Ishikawa (cell line): ENCODE measurements around the gene NOX1.

ENCODE experiments used
- CEBPB ChIP-seq: IDR thresholded peaks from 2 replicates; pipeline ENCODE4 v1.6.1; 2012
- CREB1 ChIP-seq: IDR thresholded peaks from 2 replicates; pipeline ENCODE4 v1.6.1; 2012; ENCODE audit warnings: low read depth
- EP300 ChIP-seq: IDR thresholded peaks from 2 replicates; pipeline ENCODE4 v1.6.1; 2012; ENCODE audit warnings: borderline replicate concordance
- NFIC ChIP-seq: IDR thresholded peaks from 2 replicates; pipeline ENCODE4 v1.6.1; 2012
- RAD21 ChIP-seq: IDR thresholded peaks from 2 replicates; pipeline ENCODE4 v1.6.1; 2012; ENCODE audit warnings: low read depth
- TAF1 ChIP-seq: IDR thresholded peaks from 2 replicates; pipeline ENCODE4 v1.6.1; 2012; ENCODE audit warnings: low read depth, mild to moderate bottlenecking
- TEAD4 ChIP-seq: IDR thresholded peaks from 2 replicates; pipeline ENCODE4 v1.6.1; 2012
- TF ChIP-seq, protein P1 (sequence below): IDR thresholded peaks from 2 replicates; pipeline ENCODE4 v1.6.1; 2012
- TF ChIP-seq, protein P2 (sequence below): IDR thresholded peaks from 2 replicates; pipeline ENCODE4 v1.6.1; 2012; ENCODE audit warnings: low read depth, mild to moderate bottlenecking

DNA sequence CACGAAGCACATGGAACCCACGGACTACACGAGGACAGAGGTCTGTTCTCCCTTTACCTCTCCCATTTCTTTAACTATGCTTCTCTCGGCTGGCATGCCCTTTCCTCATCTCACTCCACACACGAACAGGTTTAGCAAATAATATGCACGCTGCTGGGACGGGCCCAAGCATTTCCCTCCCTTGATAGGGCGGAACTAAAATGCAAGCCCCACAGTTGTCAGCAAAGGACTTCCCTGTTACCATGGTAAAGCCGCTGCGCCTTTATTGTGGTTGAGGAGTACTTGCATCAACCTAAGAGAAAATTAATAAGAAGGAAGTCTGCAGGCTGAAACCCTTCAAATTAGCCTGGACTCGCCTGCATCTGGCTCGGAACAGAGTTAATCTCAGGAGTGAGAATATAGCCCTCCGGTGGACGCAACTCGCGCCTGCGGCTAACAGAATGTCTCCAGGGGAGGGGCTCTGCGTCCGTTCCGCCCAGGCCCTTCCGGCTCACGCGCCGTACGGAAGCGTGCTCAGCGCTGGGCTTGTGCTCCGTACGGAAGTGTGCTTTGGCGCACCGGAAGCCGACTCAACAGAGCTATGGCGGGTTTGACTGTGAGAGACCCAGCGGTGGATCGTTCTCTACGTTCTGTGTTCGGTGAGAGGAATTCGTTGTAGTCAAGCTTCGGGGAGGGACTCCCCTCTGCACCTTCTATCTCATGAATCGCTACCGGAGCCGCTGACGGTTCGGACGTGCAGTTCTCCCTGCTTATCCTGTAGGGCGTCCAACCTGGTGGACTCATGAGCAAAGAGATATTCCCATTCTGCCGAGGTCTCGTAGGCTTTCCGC lies 54.1 kb downstream of the NOX1 start, which contains the start of gene CSTF2:
- TF ChIP-seq CEBPB (no peak), EP300 (no peak), TEAD4 (no peak), CREB1 (no peak), NFIC (no peak), RAD21 (no peak), TAF1 (peak; percentile 73; the same call in 1 of the 2 replicates)
- TF ChIP-seq, protein P1, sequence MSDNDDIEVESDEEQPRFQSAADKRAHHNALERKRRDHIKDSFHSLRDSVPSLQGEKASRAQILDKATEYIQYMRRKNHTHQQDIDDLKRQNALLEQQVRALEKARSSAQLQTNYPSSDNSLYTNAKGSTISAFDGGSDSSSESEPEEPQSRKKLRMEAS = peak; percentile 67
- TF ChIP-seq, protein P2, sequence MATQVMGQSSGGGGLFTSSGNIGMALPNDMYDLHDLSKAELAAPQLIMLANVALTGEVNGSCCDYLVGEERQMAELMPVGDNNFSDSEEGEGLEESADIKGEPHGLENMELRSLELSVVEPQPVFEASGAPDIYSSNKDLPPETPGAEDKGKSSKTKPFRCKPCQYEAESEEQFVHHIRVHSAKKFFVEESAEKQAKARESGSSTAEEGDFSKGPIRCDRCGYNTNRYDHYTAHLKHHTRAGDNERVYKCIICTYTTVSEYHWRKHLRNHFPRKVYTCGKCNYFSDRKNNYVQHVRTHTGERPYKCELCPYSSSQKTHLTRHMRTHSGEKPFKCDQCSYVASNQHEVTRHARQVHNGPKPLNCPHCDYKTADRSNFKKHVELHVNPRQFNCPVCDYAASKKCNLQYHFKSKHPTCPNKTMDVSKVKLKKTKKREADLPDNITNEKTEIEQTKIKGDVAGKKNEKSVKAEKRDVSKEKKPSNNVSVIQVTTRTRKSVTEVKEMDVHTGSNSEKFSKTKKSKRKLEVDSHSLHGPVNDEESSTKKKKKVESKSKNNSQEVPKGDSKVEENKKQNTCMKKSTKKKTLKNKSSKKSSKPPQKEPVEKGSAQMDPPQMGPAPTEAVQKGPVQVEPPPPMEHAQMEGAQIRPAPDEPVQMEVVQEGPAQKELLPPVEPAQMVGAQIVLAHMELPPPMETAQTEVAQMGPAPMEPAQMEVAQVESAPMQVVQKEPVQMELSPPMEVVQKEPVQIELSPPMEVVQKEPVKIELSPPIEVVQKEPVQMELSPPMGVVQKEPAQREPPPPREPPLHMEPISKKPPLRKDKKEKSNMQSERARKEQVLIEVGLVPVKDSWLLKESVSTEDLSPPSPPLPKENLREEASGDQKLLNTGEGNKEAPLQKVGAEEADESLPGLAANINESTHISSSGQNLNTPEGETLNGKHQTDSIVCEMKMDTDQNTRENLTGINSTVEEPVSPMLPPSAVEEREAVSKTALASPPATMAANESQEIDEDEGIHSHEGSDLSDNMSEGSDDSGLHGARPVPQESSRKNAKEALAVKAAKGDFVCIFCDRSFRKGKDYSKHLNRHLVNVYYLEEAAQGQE = no peak
